Left ventricle myocardium inferior (tissue), 1 donor: Measurements from ENCODE around the gene FBXO24. TPM values are rescaled to one million over a fixed set of nuclear protein-coding genes. Genes with fewer than 3 reads are reported as not detected.
A peak's percentile ranks its signal among the peaks of the same experiment; 100 is the strongest.
"Not testable (repeated sequence)": the region's sequence is repeated elsewhere in the genome, so short reads cannot be mapped to it uniquely, and the experiment has no call there.

Source experiments
- DNase-seq: peaks from one replicate; pipeline ENCODE4 v3.0.0-alpha.2; 2020
- H3K27ac ChIP-seq: fragments of 200-600 bp; replicated peaks from 2 replicates; pipeline ENCODE4 v1.8.0; 2021
- H3K27me3 ChIP-seq: fragments of 200-600 bp; 2 replicates; pipeline ENCODE4 v1.8.0; 2021; ENCODE audit warnings: low read depth
- H3K36me3 ChIP-seq: fragments of 200-600 bp; 2 replicates; pipeline ENCODE4 v1.8.0; 2021
- H3K4me1 ChIP-seq: fragments of 200-600 bp; 2 replicates; pipeline ENCODE4 v1.8.0; 2021
- H3K4me3 ChIP-seq: fragments of 200-600 bp; 2 replicates; pipeline ENCODE4 v1.8.0; 2021; ENCODE audit warnings: mild to moderate bottlenecking, moderate library complexity
- H3K9me3 ChIP-seq: fragments of 200-600 bp; replicated peaks from 2 replicates; pipeline ENCODE4 v1.8.0; 2021
- CTCF ChIP-seq: fragments of 200-600 bp; IDR thresholded peaks from 2 replicates; pipeline ENCODE4 v1.8.0; 2021; ENCODE audit warnings: antibody characterized with exemption, mild to moderate bottlenecking, borderline replicate concordance
- intact Hi-C: fragments of 100-400 bp; cut with micrococcal nuclease; formaldehyde crosslinking; loops from one replicate; pipeline ENCODE4 v1.11.0; 2022
- long read RNA-seq: library from polyadenylated mRNA; unstranded; transcript quantifications from one replicate; pipeline ENCODE4 v2.0.0, GENCODE V29; 2021
- total RNA-seq: library from RNA; stranded (reverse); fragmentation: NEBNext Ultra II Directional; extraction: Animal tissue kit (Norgen Biotek cat#: 25700); gene quantifications from one replicate; pipeline ENCODE4 v1.2.1, GENCODE V29; 2021
- donor health status: DM: no; HTN: yes; CAD: no; lungs with severe emphysema.

Gene FBXO24
- total RNA-seq: 0.25 TPM
- long read RNA-seq, partial matches to known transcripts: 0 of 3 reads
- long read RNA-seq, other reads (novel, unspliced or antisense): 2 of 3 reads

GRCh38 chr7:100586266-100587025, at the start of gene FBXO24:
Gene FBXO24, plus strand, starts transcription at chr7:100586328. Its CDS starts 298 bp downstream, at chr7:100586626.
- Histone ChIP-seq H3K27me3 (no peaks in the 10 kb centered on the region), H3K9me3 (no peaks in the 10 kb centered on the region), H3K4me1 (peaks cover 65% of the 10 kb centered on the region), H3K27ac (peak within 1 kb of the TSS; percentile 98), H3K4me3 (peak within 1 kb of the TSS; percentile 100), H3K36me3 (peaks cover 12% of the 10 kb centered on the region)
- TF ChIP-seq CTCF: no peak
- DNase-seq: peak; percentile 100
- intact Hi-C loops: loop anchor here (10.0 kb wide), 1 partner anchor 108 kb away; the partner anchor contains the start of gene GIGYF1

GRCh38 chr7:100536695-100537094, 49.4 kb upstream of the FBXO24 start:
- H3K9me3 ChIP-seq, intact Hi-C loops: not testable (repeated sequence)

GRCh38 chr7:100538348-100538653, 47.8 kb upstream of the FBXO24 start:
- peak overlapping the region; percentile 57 for H3K4me3 ChIP-seq
- peak overlapping the region; percentile 38 for H3K27ac ChIP-seq
- DNase-seq: no peak
- H3K27me3 ChIP-seq: peaks cover under 1% of the 10 kb centered on the region
- intact Hi-C loops: no loop called here
- no peaks in the 10 kb centered on the region for H3K36me3 ChIP-seq
- H3K4me1 ChIP-seq: peaks cover 25% of the 10 kb centered on the region
- H3K9me3 ChIP-seq: no peaks in the 10 kb centered on the region
- no peak for TF ChIP-seq CTCF

More at GRCh38 chr7:100536695-100537094, 49.4 kb upstream of the FBXO24 start:
- H3K27me3 ChIP-seq, H3K36me3 ChIP-seq, H3K4me3 ChIP-seq, DNase-seq, H3K27ac ChIP-seq: not testable (repeated sequence)
- peaks cover 25% of the 10 kb centered on the region for H3K4me1 ChIP-seq

- DNase-seq: peak; percentile 100
- intact Hi-C loops: no loop called here
- H3K4me1 ChIP-seq: peaks cover 27% of the 10 kb centered on the region
- no peaks in the 10 kb centered on the region for H3K27me3 ChIP-seq
- H3K36me3 ChIP-seq: no peaks in the 10 kb centered on the region
- H3K9me3 ChIP-seq: no peaks in the 10 kb centered on the region
- H3K4me3 ChIP-seq: peak within 1 kb of the TSS; percentile 95
- peak within 1 kb of the TSS; percentile 85 for H3K27ac ChIP-seq
- TF ChIP-seq CTCF: no peak
These were observed 47.3 kb upstream of the FBXO24 start, which contains the start of gene AGFG2 for GRCh38 chr7:100538654-100539435. Gene AGFG2, plus strand, starts transcription at chr7:100539203. Its CDS starts 144 bp downstream, at chr7:100539347.

- DNase-seq: no peak
- Histone ChIP-seq H3K4me1 (peaks cover 34% of the 10 kb centered on the region), H3K27me3 (no peaks in the 10 kb centered on the region), H3K27ac (peak overlapping the region; percentile 85), H3K9me3 (no peaks in the 10 kb centered on the region), H3K4me3 (peak overlapping the region; percentile 95), H3K36me3 (no peaks in the 10 kb centered on the region)
- no peak for TF ChIP-seq CTCF
- intact Hi-C loops: loop anchor here (10.0 kb wide), 1 partner anchor 65 kb away; the partner anchor contains the start of gene TSC22D4
These were observed 46.6 kb upstream of the FBXO24 start for GRCh38 chr7:100539436-100540006.
